OCI-M2 (cell line): ENCODE results near the gene BMP6.
"Not testable (repeated sequence)": the region's sequence is repeated elsewhere in the genome, so short reads cannot be mapped to it uniquely, and the experiment has no call there.

Source experiments
- DNase-seq: peaks from one replicate; lab custom pipeline; 2025; ENCODE audit not compliant: unreplicated experiment; lab: John Stamatoyannopoulos, UW

Gene BMP6

DNA sequence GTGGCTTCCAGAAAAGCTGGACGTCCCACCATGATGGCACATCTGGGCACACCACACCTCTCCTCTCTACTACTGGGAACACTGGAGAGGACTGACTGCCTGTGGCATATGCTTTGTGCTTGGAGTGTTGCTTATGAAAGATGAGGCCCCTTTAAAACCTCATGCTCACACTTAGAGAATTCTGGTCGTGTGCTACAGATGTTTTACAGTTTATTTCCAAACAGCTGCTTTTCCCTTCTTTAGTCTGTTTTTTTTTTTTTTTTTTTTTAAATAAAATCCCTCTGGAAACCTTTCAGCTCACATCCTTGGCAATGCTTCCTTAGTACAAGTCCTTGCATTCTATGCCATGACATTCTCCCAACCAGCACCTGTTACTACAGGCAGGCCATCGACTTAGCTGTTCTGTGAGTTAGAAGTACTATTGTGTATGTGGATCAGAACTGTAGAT lies 60.3 kb downstream of the BMP6 start:
- DNase-seq, result no peak

DNA sequence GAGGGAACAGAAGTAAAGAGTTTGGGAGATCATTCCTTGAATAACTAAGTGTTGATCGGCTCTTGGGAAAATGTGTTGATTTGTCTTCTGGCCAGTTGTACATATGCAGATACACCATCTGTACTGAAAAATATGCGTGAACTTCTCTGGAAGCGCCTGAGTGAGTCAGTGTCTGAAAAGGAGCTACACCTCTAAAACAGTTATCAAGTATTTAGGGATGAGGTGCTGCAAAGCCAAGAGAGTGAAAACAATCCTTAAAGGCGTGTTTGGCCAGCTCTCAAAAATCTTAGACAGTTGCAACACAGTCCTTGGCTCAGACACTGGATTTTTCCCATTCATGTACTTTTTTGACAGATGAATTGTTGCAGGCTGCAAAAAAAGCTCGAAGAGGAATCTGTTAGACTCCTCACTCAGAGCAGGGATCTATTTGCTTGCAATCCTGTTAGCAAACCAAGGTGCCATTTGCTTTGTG lies 61.3 kb downstream of the BMP6 start:
- no peak for DNase-seq

DNA sequence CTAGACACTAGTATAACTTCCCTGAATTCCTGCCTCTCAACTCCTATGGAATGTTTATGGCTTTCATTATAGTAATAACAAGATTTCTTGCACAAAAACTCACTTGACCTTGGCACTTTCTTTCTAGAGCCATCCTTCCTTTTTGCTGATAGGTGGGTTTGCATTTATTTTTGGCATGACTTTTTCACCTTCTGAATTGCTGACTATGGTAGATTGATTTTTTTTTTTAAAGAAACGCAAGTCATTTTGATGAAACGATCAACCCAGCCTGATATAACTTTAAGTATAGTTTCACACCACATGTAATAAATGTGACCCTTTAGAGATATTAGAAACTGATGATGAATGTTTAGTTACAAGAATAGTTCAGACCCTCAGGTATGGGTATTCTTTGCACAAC lies 61.8 kb downstream of the BMP6 start:
- no peak for DNase-seq

DNA sequence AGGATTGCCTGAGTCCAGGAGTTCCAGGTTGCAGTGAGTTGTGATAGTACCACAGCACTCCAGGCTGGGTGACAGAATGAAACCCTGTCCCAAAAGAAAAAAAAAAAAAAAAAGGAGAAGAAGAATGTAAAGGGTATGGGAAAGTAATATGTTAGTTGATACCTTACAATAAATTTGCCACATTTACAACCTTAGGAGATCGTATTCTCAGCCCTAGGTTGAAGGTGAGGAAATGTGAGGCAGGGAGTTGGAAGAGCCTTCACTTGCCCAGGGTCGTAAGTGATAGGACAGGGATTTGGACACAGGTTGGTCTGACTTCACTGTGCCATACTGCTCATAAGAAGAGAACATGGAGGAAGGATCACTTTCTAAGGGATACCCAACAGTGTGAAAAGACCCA lies 68.6 kb downstream of the BMP6 start:
- DNase-seq, result no peak

DNA sequence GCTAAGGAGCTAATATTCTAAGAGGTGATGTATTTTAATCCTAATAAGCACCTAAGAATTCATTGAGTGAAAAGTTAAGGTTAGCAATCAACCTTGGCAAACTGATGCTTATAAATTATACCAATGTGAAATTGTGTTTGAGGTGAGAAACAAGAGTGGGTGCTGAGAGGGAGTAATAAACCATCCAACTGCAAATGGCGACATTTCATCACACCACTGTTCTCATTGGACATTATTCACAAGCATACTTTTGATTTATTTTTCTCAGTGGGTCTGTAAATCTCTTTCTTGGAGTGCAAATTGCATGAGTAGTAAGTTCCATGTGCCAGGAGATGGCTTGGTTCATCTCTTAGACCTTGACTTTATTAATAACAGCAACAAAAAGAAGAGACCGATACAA lies 71.5 kb downstream of the BMP6 start:
- DNase-seq, result no peak

DNA sequence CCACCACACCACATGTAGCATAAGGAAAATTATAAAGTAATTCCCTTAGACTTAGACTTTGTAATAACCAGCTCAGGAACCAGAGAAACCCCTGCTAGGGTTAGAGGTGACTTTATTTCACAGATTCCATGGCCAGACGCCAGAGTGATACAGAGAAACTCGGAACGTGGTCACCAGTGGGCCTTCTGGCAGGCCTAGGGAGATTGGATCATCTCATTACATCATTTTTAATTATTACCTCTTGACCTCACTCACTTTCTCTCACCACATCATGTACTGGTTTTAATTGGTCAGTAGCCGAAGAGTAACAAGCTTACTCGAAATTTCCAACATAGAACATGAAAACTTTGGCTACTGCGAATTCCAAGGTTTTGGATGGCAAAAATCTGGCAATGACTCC lies 72.9 kb downstream of the BMP6 start:
- no peak for DNase-seq

DNA sequence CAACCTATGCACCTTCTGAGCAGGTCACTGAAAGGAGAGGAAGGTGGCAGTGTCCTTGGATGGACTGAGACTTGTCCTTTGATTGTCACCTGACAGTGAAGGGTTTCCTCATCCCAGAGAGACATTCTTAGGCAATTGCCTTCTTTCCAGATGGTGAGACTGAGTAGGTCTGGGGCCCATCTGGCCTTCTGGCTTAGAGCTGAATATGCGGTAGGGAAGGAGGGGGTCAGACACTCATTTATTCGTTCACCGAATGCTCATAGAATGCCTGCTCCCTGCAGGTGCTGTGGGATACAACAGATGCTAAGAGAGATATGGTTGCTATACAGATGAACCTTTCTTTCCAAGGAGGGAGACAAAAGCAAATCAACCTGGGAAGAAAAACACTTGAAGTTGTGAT lies 76.8 kb downstream of the BMP6 start:
- DNase-seq, result no peak

DNA sequence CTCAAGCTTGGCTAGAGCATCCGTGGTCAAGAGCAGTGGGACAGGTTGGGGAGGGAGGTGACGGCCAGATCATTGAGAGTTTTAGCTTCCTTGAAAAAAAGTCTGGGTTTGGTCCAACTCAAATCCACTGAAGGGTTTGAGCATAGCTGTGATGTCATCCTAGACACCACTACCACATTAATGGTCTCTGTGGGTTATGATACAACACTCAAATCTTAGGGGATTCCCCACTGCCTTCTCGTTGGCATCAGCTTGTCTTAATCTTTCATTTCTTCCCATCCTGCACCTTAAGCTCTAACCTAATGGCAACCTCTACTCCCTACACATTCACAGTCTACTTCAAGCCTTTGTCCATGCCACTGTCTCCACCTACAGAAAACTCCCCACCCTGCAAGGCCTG lies 77.3 kb downstream of the BMP6 start:
- DNase-seq, result no peak

DNA sequence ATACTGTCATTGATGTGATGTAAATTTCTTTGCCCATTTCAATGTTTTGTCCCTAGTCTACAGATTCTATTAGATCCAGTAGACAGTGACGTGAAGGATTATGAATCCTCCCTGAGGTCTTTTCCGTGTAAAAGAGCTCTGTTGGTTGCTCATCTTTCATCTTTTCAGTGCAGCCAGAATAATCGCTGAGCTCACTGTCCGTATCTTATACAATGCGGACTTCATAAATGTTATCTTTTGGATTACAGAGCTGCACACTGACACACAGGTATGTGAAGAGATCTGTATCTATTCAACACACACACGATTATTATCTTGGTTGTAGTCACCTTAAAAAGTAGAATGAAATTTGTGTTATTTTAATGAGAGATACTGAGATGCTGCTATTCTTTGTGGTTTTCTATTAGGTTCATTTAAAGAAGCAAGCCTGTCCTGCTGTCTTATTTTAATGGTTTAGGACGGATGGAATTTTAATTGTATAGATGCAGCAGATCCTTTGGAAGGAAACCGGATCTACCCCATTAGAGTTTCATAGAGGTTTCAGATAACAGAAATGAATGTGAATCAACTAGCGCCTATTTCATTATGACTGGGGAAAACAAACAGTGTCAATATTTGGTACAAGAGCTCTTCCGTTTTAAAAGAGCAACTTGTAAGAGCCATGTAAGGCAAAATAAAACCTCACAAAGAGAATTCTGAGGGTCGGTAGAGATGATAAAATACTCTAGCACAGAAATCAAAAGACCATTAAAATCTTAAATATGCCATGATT lies 79.4 kb downstream of the BMP6 start:
- no peak for DNase-seq

DNA sequence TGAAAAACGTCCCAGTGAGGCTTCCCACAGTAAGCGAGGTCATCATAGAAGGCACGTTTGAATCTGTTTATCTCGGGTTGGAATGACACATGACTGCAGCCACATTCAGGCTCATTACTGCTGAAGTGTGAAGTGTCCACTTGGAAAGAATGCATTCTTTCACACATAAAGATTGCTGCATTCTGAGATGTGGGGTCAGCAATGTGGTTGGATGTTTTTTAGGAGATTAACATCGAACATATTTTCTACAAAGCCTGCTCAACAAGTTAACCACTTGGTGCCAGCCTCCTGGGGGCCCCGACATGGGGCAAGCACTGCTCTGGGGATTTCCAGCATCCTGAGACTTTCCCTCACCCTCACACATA lies 79.9 kb downstream of the BMP6 start:
- no peak for DNase-seq

DNA sequence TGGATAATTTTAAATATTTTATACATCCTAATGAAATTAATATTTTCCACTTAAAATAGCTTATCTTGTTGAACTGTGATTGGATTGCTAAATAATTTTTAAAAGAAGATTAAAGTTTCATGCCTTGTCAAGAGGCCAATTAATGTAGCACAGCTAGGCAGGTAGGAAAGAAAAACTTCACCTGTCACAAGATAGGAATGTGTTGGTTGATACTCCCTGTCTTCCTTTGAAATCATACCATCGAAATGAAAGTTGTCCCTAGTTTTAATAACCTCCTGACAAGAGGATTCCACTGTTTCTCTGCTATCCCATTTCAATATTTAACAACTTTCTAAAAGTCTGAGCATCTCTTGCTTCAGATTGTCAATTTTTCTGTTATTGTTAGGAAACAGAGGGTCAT lies 80.8 kb downstream of the BMP6 start:
- DNase-seq, result no peak

DNA sequence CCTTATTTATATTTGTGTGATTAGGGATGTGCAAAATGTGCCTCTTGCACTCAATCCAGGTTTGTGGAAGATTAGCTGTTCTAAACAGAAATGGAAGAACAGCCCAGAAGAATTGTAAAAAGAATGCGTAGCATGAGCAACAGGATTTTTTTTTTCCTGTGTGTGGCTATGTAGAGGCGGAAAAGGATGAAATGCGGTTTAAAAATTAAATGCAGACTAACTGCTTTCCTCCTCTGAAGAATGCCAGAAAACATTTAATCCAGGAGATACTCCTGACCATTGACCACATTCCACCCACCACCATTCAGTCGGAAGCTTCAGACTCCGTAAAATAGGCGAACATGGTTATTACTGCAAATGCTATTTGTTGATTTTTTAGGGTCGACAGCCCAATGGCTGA lies 83.4 kb downstream of the BMP6 start:
- DNase-seq, result no peak

DNA sequence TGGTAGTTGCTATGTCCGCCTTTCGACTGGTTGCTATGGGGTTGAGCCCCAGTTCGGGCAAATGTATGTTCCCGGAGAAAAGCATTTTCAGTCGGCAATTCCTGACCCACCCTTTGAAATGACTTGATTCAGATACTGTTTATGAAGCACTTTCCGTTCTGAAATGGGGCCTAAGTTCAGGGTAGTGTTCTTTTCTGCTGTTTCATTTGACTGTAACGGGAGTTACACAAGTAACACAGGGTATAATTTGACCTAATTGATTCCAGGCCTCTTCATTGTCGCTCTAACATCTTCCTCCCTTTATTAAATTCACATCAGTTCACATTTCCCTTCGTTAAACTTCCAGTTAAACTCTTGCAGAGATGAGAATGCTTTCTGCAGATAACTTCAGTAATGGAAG lies 85.5 kb downstream of the BMP6 start:
- no peak for DNase-seq

DNA sequence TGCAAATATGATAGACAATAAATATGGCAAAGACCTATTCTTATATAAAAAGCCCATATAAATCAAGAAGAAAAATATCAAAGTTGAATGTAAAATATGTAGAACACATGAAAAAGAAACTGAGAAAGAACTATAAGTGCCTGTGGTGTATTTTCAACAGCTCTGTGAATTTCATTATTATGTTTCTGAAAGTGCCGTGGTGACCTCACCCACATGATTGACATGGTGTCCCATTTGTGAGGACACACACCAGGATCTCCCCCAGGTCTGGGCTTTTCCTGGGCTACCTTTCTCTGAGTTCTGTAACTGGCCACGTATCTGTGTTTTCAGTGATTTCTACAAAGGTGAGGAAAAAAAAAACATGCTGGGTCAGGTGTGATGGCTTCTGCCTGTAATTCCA lies 86.7 kb downstream of the BMP6 start:
- no peak for DNase-seq

DNA sequence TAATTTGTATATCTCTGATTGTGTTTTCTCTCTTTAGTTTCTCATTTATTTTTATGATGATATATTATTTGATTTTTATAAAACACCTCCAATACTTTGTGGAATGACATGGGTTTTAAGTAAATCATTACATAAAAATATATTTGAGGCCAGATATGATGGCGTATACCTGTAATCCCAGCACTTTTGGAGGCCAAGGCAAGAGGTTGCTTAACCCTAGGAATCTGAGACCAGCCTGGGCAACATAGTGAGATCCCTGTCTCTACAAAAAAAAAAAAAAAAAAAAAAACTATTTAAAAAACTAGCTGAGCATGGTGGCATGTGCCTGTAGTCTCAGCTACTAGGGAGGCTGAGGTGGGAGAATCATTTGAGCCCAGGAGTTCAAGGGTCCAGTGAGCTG lies 87.3 kb downstream of the BMP6 start:
- no peak for DNase-seq

DNA sequence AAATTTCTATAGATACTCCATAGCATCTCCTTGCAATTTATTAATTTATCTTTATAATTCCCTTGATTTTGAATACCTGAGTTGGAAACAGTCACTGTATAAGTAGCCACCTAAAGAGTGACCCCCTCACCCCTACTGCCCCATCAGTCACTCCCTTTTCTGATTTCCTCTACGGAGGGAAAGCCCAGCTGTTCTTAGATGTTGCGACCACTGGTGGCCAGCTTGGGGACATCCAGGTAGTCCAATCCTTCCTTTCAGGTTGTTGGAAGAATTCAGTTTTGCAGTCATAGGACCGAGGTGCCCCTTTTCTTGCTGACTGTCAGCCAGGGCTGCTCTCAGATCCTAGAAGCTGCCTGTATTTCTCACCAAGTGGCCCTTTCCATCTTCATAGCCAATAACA lies 87.8 kb downstream of the BMP6 start:
- no peak for DNase-seq

DNA sequence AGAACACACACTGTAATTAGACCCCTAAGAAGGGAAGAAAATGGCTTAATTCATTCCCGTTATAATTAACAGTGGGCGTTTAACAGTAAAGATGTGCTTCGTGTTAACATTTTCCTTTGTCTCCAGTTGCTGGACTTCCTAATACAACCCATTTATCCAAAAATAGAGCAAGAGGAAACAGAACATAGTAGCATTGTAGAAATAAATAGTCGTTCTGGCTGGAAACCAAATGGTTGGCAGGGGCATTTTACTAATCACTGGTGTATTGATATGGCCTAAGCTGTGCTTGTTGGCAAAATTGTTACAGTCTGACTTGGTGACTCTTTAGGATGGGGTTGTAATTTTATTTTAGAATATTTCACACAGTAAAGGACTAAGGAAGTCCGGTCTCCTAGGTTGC lies 89.8 kb downstream of the BMP6 start:
- DNase-seq, result no peak

DNA sequence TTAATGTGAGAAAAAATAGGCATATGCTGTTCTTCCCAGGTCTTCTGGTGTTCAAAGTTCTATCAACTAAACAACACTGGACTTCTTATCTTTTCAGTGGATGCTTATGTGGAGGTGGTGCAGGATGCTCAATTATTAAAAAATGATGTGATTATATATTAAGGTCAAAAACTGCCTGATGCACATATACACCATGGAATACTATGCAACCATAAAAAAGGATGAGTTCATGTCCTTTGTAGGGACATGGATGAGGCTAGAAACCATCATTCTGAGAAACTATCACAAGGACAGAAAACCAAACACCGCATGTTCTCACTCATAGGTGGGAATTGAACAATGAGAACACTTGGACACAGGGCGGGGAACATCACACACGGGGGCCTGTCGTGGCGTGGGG lies 91.3 kb downstream of the BMP6 start:
- not testable (repeated sequence) for DNase-seq

DNA sequence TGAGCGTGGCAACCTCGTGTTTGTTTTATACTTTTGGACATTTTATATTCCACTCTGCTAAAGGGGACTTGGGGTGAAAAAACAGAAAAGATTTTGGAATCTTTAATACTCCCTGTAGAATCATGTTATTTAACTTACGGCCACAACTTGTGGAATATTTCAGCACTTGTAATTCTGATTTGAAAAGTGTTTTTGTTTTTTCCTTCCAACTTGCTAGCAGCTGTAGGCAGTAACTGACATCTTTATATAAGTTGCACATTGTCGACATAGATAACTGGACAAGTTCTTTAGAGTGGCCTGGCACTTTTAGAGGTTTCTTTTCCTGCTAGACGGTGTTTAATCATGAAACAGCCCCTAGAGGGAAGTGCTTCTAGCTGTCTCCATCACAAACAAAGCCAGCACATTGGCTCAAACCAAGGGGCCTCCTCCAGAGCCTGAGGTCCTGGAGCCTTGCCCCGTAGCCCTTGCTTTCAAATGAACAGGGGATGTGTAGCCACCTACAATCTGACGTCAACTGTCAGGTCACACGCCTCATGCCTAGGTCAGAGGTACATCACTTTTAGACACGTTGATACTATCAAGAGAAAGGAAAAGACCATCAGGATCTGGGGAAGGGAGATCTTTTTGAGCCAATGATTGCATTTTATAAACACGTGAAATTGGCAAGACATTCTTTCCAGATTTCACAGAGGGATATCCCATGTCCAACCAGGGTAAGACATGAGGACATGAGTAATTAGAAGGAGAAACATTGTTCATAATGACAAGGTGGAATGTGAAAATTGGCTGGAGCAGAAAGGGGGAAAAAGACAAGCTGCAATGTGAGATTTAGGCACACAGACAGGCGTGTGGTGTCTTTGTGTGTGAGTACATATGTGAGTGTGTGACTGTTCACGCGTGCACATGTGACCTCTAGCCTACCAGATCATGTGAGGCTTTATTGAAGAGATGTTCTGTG lies 92.6 kb downstream of the BMP6 start:
- DNase-seq, result no peak

DNA sequence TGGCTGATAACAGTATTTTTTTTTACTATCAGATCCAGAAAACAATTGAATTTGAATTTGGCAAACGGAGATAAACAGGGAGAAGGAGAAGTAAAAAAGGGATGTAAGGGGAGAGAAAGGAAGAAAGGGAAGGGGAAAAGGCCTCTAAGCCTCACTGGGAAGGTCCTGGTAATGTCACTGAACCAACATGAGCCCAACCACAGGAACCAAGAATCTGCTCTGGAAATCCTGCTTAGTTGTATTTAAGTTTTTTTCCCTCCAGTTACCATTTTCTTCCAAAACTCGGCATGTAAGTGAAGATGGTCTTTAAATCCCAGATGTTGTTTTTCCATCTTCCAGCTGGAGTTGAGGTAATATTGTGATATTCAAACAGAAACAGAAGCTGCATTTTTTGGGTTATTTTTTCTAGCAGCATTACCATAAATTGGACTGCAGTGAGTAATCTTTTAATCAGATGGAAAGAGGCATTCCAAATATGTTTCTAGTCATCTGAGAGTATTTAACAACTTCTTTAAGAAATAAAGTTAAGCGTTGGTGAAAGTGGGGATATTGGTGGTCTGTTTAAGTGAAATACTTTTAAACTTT lies 93.6 kb downstream of the BMP6 start:
- DNase-seq, result peak; percentile 18

DNA sequence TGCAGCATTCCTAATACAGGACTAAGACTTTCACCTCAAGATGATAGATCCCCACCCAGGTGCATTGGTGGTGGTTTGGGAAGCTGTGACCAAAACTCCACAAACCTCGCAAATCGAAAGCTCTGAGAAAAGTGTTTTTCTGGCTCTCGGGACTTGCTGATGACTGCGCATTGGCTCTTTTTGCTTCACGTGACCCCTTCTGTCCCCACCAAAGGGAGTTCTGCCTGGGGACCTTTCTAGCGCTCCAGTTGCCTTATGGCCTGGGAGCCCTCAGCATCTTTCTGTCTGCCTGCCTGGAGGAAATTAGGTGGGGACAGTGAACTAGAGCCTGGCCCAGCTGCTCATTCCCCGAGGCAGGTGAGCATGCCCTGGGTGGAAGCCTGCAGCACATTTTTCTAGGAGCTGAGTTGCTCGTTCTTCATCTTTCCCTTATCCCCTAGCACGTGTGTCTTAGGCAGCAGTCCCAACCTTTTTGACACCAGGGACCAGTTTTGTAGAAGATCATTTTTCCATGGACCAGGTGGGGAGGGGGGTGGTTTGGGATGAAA lies 94.5 kb downstream of the BMP6 start:
- no peak for DNase-seq

DNA sequence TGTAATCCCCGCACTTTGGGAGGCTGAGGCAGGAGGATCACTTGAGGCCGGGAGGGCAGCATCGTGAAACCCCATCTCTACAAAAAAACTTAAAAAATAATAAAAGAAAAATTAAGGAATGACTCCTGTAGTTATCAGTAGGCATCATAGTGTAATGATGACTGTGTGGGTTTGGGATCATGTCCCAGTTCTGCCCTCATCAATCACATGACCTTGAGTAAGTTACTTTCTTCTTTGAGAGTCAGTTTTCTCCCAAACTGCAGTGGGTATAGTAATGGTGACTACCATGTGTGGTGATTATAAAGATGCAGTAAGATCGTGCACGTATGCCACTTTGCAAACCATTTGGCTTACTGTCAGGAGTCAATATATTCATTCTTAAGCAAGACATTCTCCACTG lies 95.5 kb downstream of the BMP6 start:
- no peak for DNase-seq
